Neuronal stem cell (in vitro differentiated cells): ENCODE measurements around the gene CT47B1. TPM values are rescaled to one million over a fixed set of nuclear protein-coding genes. Genes with fewer than 3 reads are reported as not detected.

Experiments
- DNase-seq: peaks from one replicate; pipeline ENCODE4 v3.0.0-alpha.2; 2013; ENCODE audit warnings: low spot score
- H2AFZ ChIP-seq: one replicate; pipeline ENCODE4 v1.6.1; 2013; ENCODE audit warnings: mild to moderate bottlenecking, low read length, inconsistent platforms
- H2AK5ac ChIP-seq: 2 replicates; pipeline ENCODE4 v1.6.1; 2013; ENCODE audit warnings: low read depth, mild to moderate bottlenecking, inconsistent platforms, low read length, moderate library complexity, mixed read lengths
- H2BK120ac ChIP-seq: 2 replicates; pipeline ENCODE4 v1.6.1; 2013; ENCODE audit warnings: low read depth, mild to moderate bottlenecking, inconsistent platforms, low read length, moderate library complexity, mixed read lengths
- H2BK12ac ChIP-seq: one replicate; pipeline ENCODE4 v1.6.1; 2013; ENCODE audit warnings: low read length, inconsistent platforms
- H2BK15ac ChIP-seq: 2 replicates; pipeline ENCODE4 v1.6.1; 2013; ENCODE audit warnings: mild to moderate bottlenecking, low read length, inconsistent platforms, mixed read lengths
- H2BK5ac ChIP-seq: one replicate; pipeline ENCODE4 v1.6.1; 2013; ENCODE audit warnings: inconsistent platforms, mild to moderate bottlenecking, low read length, moderate library complexity
- H3K14ac ChIP-seq: one replicate; pipeline ENCODE4 v1.6.1; 2013; ENCODE audit warnings: low read length, inconsistent platforms
- H3K18ac ChIP-seq: 2 replicates; pipeline ENCODE4 v1.6.1; 2013; ENCODE audit warnings: low read length, inconsistent platforms
- H3K23ac ChIP-seq: 2 replicates; pipeline ENCODE4 v1.6.1; 2013; ENCODE audit warnings: low read depth, mild to moderate bottlenecking, mixed read lengths, low read length, inconsistent platforms; ENCODE audit not compliant: poor library complexity
- H3K27ac ChIP-seq: replicated peaks from 3 replicates; pipeline ENCODE4 v1.5.1; 2013; ENCODE audit warnings: low read length, inconsistent platforms
- H3K27me3 ChIP-seq, 3 experiments: 2 replicates each; pipeline ENCODE4 v1.6.1; 2013; ENCODE audit warnings: low read length in 3 of 3, mild to moderate bottlenecking in 2 of 3, inconsistent platforms in 1 of 3, low read depth in 1 of 3, mixed read lengths in 1 of 3, moderate library complexity in 1 of 3; ENCODE audit not compliant: control insufficient read depth in 3 of 3, insufficient read depth in 3 of 3
- H3K36me3 ChIP-seq, 2 donors: replicated peaks in 1 of 2; 2 replicates each; pipeline ENCODE4 v1.6.1; 2013; ENCODE audit warnings: low read length in 2 of 2; ENCODE audit not compliant: control insufficient read depth in 2 of 2, insufficient read depth in 2 of 2
- H3K4ac ChIP-seq: 2 replicates; pipeline ENCODE4 v1.6.1; 2013; ENCODE audit warnings: inconsistent platforms, mild to moderate bottlenecking, low read length, moderate library complexity
- H3K4me1 ChIP-seq, 2 donors: 1 replicate in 1 of 2; 2 replicates in 1 of 2; pipeline ENCODE4 v1.6.1; 2013; ENCODE audit warnings: low read length in 2 of 2, low read depth in 1 of 2; ENCODE audit not compliant: control insufficient read depth in 2 of 2, insufficient read depth in 1 of 2
- H3K4me2 ChIP-seq: one replicate; pipeline ENCODE4 v1.6.1; 2013; ENCODE audit warnings: mild to moderate bottlenecking, low read length, inconsistent platforms; ENCODE audit not compliant: insufficient read depth, poor library complexity, severe bottlenecking
- H3K4me3 ChIP-seq, 2 donors: 2 replicates each; pipeline ENCODE4 v1.5.1; 2013; ENCODE audit warnings: low read length in 2 of 2, mild to moderate bottlenecking in 2 of 2, inconsistent platforms in 1 of 2, moderate library complexity in 1 of 2
- H3K79me1 ChIP-seq: one replicate; pipeline ENCODE4 v1.6.1; 2013; ENCODE audit warnings: low read depth, mild to moderate bottlenecking, inconsistent platforms, low read length, moderate library complexity
- H3K9ac ChIP-seq: one replicate; pipeline ENCODE4 v1.6.1; 2013; ENCODE audit warnings: mild to moderate bottlenecking, low read depth, low read length, inconsistent platforms; ENCODE audit not compliant: poor library complexity
- H3K9me3 ChIP-seq, 2 donors: replicated peaks in 1 of 2; 2 replicates each; pipeline versions ENCODE3 to v1.6.1; 2013; ENCODE audit warnings: low read length in 2 of 2, mild to moderate bottlenecking in 2 of 2, inconsistent platforms in 1 of 2, low read depth in 1 of 2, mixed read lengths in 1 of 2, moderate library complexity in 1 of 2; ENCODE audit not compliant: control insufficient read depth in 2 of 2, insufficient read depth in 1 of 2
- H4K8ac ChIP-seq: one replicate; pipeline ENCODE4 v1.6.1; 2013; ENCODE audit warnings: low read depth, mild to moderate bottlenecking, inconsistent platforms, low read length, moderate library complexity
- H4K91ac ChIP-seq: one replicate; pipeline ENCODE4 v1.6.1; 2013; ENCODE audit warnings: low read length, low read depth, mild to moderate bottlenecking, inconsistent platforms; ENCODE audit not compliant: poor library complexity
- small RNA-seq: library from polyadenylated mRNA; stranded (forward); fragments of <200 nt; extraction: miRNeasy Mini kit (QIAGEN cat#:217004); gene quantifications from one replicate; pipeline ENCODE3, GENCODE V24; 2013; ENCODE audit not compliant: insufficient read depth

CT47B1 gene

GRCh38 chrX:120823556-120823955, 52.1 kb downstream of the CT47B1 start:
- H3K18ac ChIP-seq: no peak overlapping the region
- no peaks in the 10 kb centered on the region for H3K4me1 ChIP-seq
- no peak for DNase-seq
- H3K23ac ChIP-seq: no peak overlapping the region
- H2AFZ ChIP-seq: no peak overlapping the region
- no peaks in the 10 kb centered on the region for H3K79me1 ChIP-seq
- no peaks in the 10 kb centered on the region for H3K9me3 ChIP-seq
- no peak overlapping the region for H4K91ac ChIP-seq
- H3K9ac ChIP-seq: no peak overlapping the region
- H4K8ac ChIP-seq: no peak overlapping the region
- no peak overlapping the region for H3K4me3 ChIP-seq
- no peak overlapping the region for H2BK120ac ChIP-seq
- H3K27ac ChIP-seq: no peak overlapping the region
- H2BK15ac ChIP-seq: no peak overlapping the region
- no peak overlapping the region for H2BK12ac ChIP-seq
- no peak overlapping the region for H3K14ac ChIP-seq
- H3K4me2 ChIP-seq: no peak overlapping the region
- H3K4ac ChIP-seq: no peak overlapping the region
- no peaks in the 10 kb centered on the region for H3K27me3 ChIP-seq
- no peak overlapping the region for H2AK5ac ChIP-seq
- no peak overlapping the region for H2BK5ac ChIP-seq
- H3K36me3 ChIP-seq: no peaks in the 10 kb centered on the region

Small RNA genes within 50 kb of the gene (small RNA-seq; reads per million reads assigned to genes)
- gene AC008162.1: not detected
